ENCODE results near the gene CASZ1. TPM values are rescaled to one million over a fixed set of nuclear protein-coding genes. Genes with fewer than 3 reads are reported as not detected.

CASZ1 gene
- total RNA-seq, 1 experiment from 2014 or later = 12.6 TPM

DNA sequence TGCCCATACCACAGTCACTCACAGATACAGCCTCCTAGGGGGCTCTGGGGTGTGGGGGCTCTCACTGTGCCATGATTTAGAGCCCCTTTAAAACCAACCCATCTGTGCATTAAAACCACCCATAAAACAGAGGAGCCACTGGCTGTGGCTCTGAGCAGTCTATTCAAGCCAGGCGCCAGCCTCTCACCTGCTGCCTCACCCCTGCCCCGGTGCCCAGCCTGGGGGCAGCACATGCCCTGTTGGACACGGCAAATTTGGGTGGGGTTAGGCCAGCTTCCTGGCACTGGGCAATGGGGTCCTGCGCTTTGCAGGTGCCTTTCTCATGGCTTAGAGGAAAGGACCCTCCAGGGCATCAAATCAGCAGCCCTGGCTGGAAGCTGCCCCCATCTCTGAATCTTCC lies 73.1 kb downstream of the CASZ1 start:
- intact Hi-C loops (cut with micrococcal nuclease; ENCODE audit: unreplicated experiment) = no loop called here
- TF ChIP-seq, protein P1, sequence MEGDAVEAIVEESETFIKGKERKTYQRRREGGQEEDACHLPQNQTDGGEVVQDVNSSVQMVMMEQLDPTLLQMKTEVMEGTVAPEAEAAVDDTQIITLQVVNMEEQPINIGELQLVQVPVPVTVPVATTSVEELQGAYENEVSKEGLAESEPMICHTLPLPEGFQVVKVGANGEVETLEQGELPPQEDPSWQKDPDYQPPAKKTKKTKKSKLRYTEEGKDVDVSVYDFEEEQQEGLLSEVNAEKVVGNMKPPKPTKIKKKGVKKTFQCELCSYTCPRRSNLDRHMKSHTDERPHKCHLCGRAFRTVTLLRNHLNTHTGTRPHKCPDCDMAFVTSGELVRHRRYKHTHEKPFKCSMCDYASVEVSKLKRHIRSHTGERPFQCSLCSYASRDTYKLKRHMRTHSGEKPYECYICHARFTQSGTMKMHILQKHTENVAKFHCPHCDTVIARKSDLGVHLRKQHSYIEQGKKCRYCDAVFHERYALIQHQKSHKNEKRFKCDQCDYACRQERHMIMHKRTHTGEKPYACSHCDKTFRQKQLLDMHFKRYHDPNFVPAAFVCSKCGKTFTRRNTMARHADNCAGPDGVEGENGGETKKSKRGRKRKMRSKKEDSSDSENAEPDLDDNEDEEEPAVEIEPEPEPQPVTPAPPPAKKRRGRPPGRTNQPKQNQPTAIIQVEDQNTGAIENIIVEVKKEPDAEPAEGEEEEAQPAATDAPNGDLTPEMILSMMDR (IDR thresholded peaks at IDR 0.05; ENCODE audit: unreplicated experiment) = no peak
- no peak overlapping the region for H3K27ac Mint-ChIP-seq (ENCODE audit: unreplicated experiment)
- CTCF ChIA-PET = no interaction called here
- no TSS peak for BruUV-seq (replicated peaks)
- no peaks in the 10 kb centered on the region for H3K27me3 Mint-ChIP-seq (ENCODE audit: unreplicated experiment)
- no peak for DNase-seq
- H3K4me1 Mint-ChIP-seq (ENCODE audit: low read depth, unreplicated experiment) = peaks cover 21% of the 10 kb centered on the region
- H3K36me3 Mint-ChIP-seq (ENCODE audit: insufficient read depth, unreplicated experiment) = no peaks in the 10 kb centered on the region
- no peak overlapping the region for H3K4me3 Mint-ChIP-seq (ENCODE audit: low read depth, unreplicated experiment)
- no peaks in the 10 kb centered on the region for H3K9me3 Mint-ChIP-seq (ENCODE audit: low read depth, unreplicated experiment)

DNA sequence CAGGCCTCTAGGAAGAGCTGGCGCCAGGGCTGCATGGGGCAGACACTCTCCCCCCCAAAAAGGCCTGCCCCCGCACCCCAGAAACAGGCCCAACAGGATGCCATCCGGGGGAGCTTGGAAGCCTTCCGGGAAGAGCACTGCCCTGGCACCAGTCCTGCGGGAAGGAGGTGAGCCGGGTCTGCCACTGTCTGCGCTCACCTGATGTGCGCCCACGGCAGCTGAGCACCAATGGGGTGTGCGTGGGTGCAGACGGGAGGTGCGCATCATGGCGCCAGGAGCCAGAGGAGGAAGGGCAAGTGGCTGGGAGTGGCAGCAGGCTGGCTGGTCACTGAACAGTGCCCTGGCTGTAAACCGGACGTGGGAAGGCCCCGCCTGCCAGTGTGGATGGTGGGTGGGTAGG lies 73.6 kb downstream of the CASZ1 start:
- Mint-ChIP-seq H3K9me3 (ENCODE audit: low read depth, unreplicated experiment) (no peaks in the 10 kb centered on the region), H3K4me3 (ENCODE audit: low read depth, unreplicated experiment) (no peak overlapping the region), H3K4me1 (ENCODE audit: low read depth, unreplicated experiment) (peaks cover 21% of the 10 kb centered on the region), H3K27me3 (ENCODE audit: unreplicated experiment) (no peaks in the 10 kb centered on the region), H3K27ac (ENCODE audit: unreplicated experiment) (no peak overlapping the region), H3K36me3 (ENCODE audit: insufficient read depth, unreplicated experiment) (no peaks in the 10 kb centered on the region)
- TF ChIP-seq, protein P1 (IDR thresholded peaks at IDR 0.05; ENCODE audit: unreplicated experiment) = no peak
- no peak for DNase-seq
- CTCF ChIA-PET = no interaction called here
- intact Hi-C loops (cut with micrococcal nuclease; ENCODE audit: unreplicated experiment) = no loop called here
- BruUV-seq (replicated peaks) = no TSS peak

DNA sequence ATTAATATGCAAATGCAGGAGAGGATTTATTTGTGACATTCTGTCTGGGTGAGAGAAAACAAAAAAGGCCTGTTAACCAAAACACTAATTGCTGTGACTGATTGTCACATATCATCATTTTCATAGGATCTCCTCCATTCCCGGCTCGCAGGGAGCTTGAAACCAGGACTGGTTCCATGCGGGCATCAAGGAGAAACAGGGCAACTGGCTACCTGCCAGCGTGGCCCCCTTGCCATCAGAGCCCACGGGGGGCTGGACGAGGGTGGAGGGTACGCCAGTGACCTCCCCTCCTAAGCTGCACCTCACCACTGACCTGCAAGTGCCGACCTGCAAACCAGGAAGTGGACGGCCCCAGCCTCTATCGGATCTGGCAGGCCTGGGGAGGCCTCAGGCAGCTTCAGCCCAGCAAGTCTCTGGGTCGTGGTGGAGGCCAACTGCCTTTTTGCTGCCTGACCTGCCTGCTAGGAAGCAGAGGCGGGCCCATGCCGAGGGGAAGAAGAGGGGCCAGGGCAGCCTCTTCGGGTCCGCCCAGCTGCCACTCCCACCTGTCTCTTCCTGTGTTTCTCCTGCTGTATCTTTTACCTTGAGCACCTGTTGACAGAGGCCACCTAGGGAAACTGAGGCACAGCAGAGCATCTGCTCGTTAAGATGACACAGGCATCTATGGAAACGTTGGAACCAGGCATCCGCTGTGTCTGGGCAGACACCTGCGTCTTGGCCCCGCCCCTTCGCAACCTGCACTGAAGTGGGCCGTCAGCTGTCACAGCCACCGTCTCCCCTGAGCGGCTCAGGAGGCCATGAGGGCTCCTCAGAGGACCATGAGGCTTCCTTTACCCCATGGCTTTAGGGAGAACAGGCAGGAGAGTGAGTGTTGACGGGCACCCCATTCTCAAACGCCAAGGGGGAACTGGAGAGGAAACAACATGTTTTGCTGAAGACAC lies 74.8 kb downstream of the CASZ1 start:
- TF ChIP-seq, protein P1 (IDR thresholded peaks at IDR 0.05; ENCODE audit: unreplicated experiment) = no peak
- H3K36me3 Mint-ChIP-seq (ENCODE audit: insufficient read depth, unreplicated experiment) = no peaks in the 10 kb centered on the region
- CTCF ChIA-PET = no interaction called here
- no TSS peak for BruUV-seq (replicated peaks)
- H3K4me3 Mint-ChIP-seq (ENCODE audit: low read depth, unreplicated experiment) = no peak overlapping the region
- intact Hi-C loops (cut with micrococcal nuclease; ENCODE audit: unreplicated experiment) = no loop called here
- H3K9me3 Mint-ChIP-seq (ENCODE audit: low read depth, unreplicated experiment) = no peaks in the 10 kb centered on the region
- H3K27ac Mint-ChIP-seq (ENCODE audit: unreplicated experiment) = no peak overlapping the region
- no peak for DNase-seq
- H3K27me3 Mint-ChIP-seq (ENCODE audit: unreplicated experiment) = no peaks in the 10 kb centered on the region
- peaks cover 15% of the 10 kb centered on the region for H3K4me1 Mint-ChIP-seq (ENCODE audit: low read depth, unreplicated experiment)

DNA sequence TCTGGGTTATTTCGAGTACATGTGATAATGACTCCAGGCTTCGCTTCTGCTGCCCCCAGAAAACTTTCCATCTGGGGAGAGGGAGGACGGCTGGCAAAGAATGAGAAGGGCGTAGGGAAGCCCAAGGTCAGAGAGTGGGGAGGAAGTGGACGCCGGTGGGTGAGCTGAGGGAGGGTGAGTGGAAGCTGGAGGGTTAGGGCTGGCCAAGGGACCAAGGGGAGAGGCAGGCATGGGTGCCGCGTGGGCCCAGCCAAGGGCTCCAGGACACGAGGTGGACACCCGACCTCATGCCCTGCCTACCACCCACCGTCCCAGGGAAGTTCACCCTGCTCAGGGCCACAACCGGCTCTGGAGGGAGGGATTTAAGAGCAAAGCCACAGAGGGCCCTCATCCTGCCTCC lies 75.8 kb downstream of the CASZ1 start:
- no TSS peak for BruUV-seq (replicated peaks)
- H3K4me1 Mint-ChIP-seq (ENCODE audit: low read depth, unreplicated experiment) = peaks cover 13% of the 10 kb centered on the region

More for the DNA sequence above, 75.8 kb downstream of the CASZ1 start:
- TF ChIP-seq, protein P1 (IDR thresholded peaks at IDR 0.05; ENCODE audit: unreplicated experiment) = no peak
- intact Hi-C loops (cut with micrococcal nuclease; ENCODE audit: unreplicated experiment) = no loop called here
- Mint-ChIP-seq H3K9me3 (ENCODE audit: low read depth, unreplicated experiment) (no peaks in the 10 kb centered on the region), H3K27me3 (ENCODE audit: unreplicated experiment) (no peaks in the 10 kb centered on the region), H3K27ac (ENCODE audit: unreplicated experiment) (no peak overlapping the region), H3K36me3 (ENCODE audit: insufficient read depth, unreplicated experiment) (no peaks in the 10 kb centered on the region), H3K4me3 (ENCODE audit: low read depth, unreplicated experiment) (no peak overlapping the region)
- CTCF ChIA-PET = no interaction called here
- DNase-seq = no peak
